A375 (cell line): Measurements from ENCODE around the gene ZNF582. TPM values are rescaled to one million over a fixed set of nuclear protein-coding genes. Genes with fewer than 3 reads are reported as not detected.

ENCODE experiments used
- total RNA-seq: library from RNA; depleted of rRNA; stranded (reverse); fragments of >200 nt; shearing (Covaris generic); gene quantifications from 2 replicates; pipeline ENCODE4 v1.2.3, GENCODE V29; 2014; rRNA removed

ZNF582 gene
- 1.7 and 2.5 TPM in 2 replicates for total RNA-seq

GRCh38 chr19:56393119-56394012 lies at the start of gene ZNF582:
ZNF582 (minus strand) TSS chr19:56393534; CDS start chr19:56391752, 1,782 bp downstream.

GRCh38 chr19:56403764-56404704 lies 10.7 kb upstream of the ZNF582 start, which contains the start of gene ZNF583:
ZNF583 (plus strand) TSS chr19:56404332; CDS start chr19:56407115, 2,783 bp downstream.

Other genes starting within 250 kb of the ZNF582 start
- not detected in 2 replicates for gene GALP, start 217.5 kb downstream of the ZNF582 start, total RNA-seq
- gene ZSCAN5B, start 195.8 kb downstream of the ZNF582 start, total RNA-seq = not detected in 2 replicates
- not detected in 2 replicates for gene ZSCAN5C, start 191.3 kb downstream of the ZNF582 start, total RNA-seq
- not detected in 2 replicates for gene EDDM13, start 120.8 kb downstream of the ZNF582 start, total RNA-seq
- 11.4 and 11.6 TPM in 2 replicates for gene ZSCAN5A, start 78.7 kb downstream of the ZNF582 start, total RNA-seq
- 2.5 and 2.9 TPM in 2 replicates for gene ZNF583, start 10.8 kb upstream of the ZNF582 start, total RNA-seq
- not detected in 2 replicates for gene ZNF667, start 83.8 kb upstream of the ZNF582 start, total RNA-seq
- gene ZNF471, start 114.3 kb upstream of the ZNF582 start, total RNA-seq = 0.68 and 1.5 TPM in 2 replicates
- gene ZFP28, start 145.4 kb upstream of the ZNF582 start, total RNA-seq = 1.5 and 3.2 TPM in 2 replicates
- 2.2 and 2.6 TPM in 2 replicates for gene ZNF470, start 173.9 kb upstream of the ZNF582 start, total RNA-seq
- gene ZNF71, start 201.8 kb upstream of the ZNF582 start, total RNA-seq = 3.1 and 3.5 TPM in 2 replicates
- gene SMIM17, start 249.6 kb upstream of the ZNF582 start, total RNA-seq = not detected in 2 replicates